GM10248 (cell line): Measurements from ENCODE around the gene SURF6.

Experiments used
- CTCF ChIA-PET: fragments of 300-600 bp; sonication (Branson Sonifier 250); formaldehyde crosslinking; extraction: SDS; loops from one replicate; lab custom pipeline; 2021; ENCODE audit warnings: antibody characterized with exemption; lab: Yijun Ruan, JAX
- POLR2A ChIA-PET: fragments of 350-650 bp; sonication (Branson Sonifier 250); formaldehyde crosslinking; extraction: SDS; loops from one replicate; lab custom pipeline; 2020; ENCODE audit warnings: antibody characterized with exemption; lab: Yijun Ruan, JAX
- DNase-seq: peaks from one replicate; pipeline ENCODE4 v3.0.0; 2012; ENCODE audit errors: extremely low spot score
- TF ChIP-seq, protein P1 (sequence below): IDR thresholded peaks from 2 replicates; pipeline ENCODE4 v1.5.1; 2012; ENCODE audit warnings: mild to moderate bottlenecking, low read depth; ENCODE audit errors: extremely low read depth, missing control alignments, control extremely low read depth

Gene SURF6

DNA sequence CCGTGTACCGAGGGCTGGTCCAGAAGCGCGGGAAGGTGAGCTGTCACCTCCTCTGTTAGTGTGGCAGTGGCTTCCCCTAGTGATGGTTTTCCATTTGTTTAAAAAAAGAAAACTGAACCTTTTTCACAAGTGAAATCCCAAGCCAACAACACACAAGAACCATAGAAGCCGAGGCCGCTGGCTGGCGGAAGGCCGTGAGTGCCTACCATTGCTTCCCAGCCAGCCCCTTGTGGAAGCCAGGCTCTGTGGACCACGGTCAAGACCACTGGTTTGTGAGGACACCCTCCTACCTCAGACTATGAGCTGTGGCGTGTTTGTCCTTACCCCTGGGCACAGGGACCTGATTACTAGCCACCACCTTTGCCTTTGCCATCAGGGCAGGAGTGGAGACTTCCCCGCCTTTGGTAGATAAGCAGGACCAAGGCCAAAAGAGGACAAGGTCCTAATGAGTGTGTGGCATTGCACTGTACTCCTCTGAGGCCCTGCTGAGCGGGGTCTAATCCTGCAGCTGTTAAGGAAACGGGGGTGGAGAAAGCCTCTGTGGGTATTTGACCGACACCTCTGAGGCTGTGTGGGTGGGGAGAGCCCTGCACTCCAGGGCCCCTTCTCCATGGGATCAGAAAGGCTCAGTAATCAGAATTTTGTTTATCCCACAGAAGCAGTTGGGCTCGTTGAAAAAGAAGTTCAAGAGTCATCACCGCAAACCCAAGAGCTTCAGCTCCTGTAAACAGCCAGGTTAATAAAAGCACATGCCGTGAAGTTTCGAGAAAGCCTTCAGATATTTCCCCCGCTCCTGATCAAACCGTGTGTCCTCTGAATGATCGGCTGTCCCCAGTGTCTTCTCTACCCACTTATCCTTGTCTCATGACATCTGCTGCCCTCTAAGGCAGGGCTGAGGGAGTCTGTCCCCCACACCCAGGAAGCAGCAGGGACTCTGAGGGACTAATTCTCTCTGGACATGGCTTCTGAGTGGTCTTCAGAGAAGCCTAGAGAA lies 24.7 kb upstream of the SURF6 start:
- no peak for DNase-seq
- CTCF ChIA-PET: interaction anchor here (0.8 to 3.3 kb wide), 3 partner anchors 10 to 31 kb away, joined by 3 to 22 read pairs (median 4); no protein-coding TSS in a partner anchor
- TF ChIP-seq, protein P1, sequence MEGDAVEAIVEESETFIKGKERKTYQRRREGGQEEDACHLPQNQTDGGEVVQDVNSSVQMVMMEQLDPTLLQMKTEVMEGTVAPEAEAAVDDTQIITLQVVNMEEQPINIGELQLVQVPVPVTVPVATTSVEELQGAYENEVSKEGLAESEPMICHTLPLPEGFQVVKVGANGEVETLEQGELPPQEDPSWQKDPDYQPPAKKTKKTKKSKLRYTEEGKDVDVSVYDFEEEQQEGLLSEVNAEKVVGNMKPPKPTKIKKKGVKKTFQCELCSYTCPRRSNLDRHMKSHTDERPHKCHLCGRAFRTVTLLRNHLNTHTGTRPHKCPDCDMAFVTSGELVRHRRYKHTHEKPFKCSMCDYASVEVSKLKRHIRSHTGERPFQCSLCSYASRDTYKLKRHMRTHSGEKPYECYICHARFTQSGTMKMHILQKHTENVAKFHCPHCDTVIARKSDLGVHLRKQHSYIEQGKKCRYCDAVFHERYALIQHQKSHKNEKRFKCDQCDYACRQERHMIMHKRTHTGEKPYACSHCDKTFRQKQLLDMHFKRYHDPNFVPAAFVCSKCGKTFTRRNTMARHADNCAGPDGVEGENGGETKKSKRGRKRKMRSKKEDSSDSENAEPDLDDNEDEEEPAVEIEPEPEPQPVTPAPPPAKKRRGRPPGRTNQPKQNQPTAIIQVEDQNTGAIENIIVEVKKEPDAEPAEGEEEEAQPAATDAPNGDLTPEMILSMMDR: no peak
- POLR2A ChIA-PET: interaction anchor here (0.6 to 1.6 kb wide), 3 partner anchors 9 to 674 kb away, joined by 3 to 6 read pairs (median 5); no protein-coding TSS in a partner anchor

DNA sequence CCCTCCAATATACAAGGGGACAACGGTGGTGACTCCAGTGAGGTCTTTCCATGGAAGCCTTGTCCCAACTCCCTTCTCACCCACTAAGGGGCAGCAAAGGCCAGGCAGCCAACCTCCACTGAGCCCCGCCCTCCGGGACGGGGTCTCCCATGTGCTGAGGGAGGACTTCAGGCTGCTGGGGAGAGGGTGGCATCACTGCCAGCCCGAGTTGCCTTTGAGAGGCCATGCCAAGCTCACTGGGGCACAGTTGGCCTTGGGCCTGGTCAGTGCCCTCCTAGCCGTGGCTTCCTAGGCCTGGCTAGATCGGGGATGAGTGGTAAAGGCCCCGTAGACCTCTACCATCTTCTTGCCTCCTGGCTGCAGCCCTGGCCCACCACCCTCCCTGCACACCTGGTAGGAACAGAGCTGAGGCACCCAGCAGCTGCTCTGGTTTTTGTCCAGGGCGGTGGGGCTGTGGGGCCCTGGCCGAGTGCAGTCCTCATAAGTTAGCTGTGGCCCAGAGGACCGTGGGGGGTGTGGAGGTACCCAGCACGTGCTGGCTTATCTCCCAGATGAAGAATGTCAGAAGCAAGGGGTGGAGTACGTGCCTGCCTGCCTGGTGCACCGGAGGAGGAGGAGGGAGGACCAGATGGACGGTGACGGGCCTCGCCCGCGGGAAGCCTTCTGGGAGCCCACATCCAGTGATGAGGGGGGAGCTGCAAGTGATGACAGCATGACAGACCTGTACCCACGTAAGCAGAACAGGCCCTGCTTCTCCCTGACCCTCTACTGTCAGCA lies 23.6 kb upstream of the SURF6 start:
- TF ChIP-seq, protein P1: no peak
- ChIA-PET CTCF (interaction anchor here (0.8 to 3.3 kb wide), 4 partner anchors 8 to 30 kb away, joined by 3 to 22 read pairs (median 4); no protein-coding TSS in a partner anchor), POLR2A (interaction anchor here (0.6 to 1.6 kb wide), 2 partner anchors 11 to 673 kb away, joined by 3 to 5 read pairs; no protein-coding TSS in a partner anchor)
- no peak for DNase-seq

GRCh38 chr9:133357656-133358055 lies 21.7 kb upstream of the SURF6 start:
- ChIA-PET POLR2A (interaction anchor here (1.9 to 2.8 kb wide), 2 partner anchors 9 to 10 kb away, joined by 9 to 14 read pairs; partner anchors contain the start of genes MED22 and RPL7A), CTCF (interaction anchor here (1.9 kb wide), 1 partner anchor 9 kb away, joined by 6 read pairs; no protein-coding TSS in a partner anchor)
- TF ChIP-seq, protein P1: no peak
- DNase-seq: no peak

GRCh38 chr9:133356391-133357091 lies 20.6 kb upstream of the SURF6 start, which contains the start of the genes SURF1 and SURF2:
Gene SURF1 (minus strand): TSS chr9:133356487. CDS start chr9:133356453, 34 bp downstream.
Gene SURF2 (plus strand): TSS chr9:133356550. CDS start chr9:133356593, 43 bp downstream.
- POLR2A ChIA-PET: interaction anchor here (0.7 to 4.8 kb wide), 4 partner anchors 9 to 89 kb away, joined by 3 to 21 read pairs (median 12); partner anchors contain the start of genes MED22 and RPL7A
- CTCF ChIA-PET: interaction anchor here (1.1 to 1.9 kb wide), 4 partner anchors 10 to 209 kb away, joined by 3 to 12 read pairs (median 4); no protein-coding TSS in a partner anchor
- TF ChIP-seq, protein P1: peak; percentile 8
- DNase-seq: peak; percentile 93

DNA sequence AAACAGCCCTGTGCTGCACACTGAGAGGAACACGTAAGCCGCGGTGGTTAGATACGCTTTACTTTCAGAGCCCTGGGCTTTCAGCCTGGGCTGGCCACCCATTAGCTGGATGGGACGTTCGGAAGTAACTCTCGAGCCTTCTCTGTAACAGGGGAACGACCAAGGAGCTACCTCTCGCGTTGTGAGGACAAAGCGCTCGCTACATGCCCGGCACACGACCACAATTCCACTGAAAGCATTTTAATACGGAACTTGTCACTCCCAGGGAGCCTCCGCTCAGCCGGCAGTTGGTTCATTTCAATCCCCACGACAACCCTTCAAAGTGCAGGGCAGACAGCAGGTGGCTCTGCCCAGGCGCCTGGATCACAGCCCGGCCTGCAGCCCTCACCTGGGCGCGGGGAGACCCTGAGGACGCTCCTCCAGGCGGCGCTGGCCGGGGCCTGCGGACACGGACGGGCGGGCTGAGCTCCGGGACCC lies 19.9 kb upstream of the SURF6 start:
- ChIA-PET CTCF (interaction anchor here (1.1 to 1.9 kb wide), 6 partner anchors 10 to 209 kb away, joined by 3 to 12 read pairs (median 4); no protein-coding TSS in a partner anchor), POLR2A (interaction anchor here (0.7 to 4.8 kb wide), 5 partner anchors 8 to 90 kb away, joined by 3 to 21 read pairs (median 9); partner anchors contain the start of genes MED22 and RPL7A)
- no peak for DNase-seq
- TF ChIP-seq, protein P1: peak; percentile 2
